T1000 (cell line): Measurements from ENCODE around the gene TP63.

ENCODE experiments used
- DNase-seq: peaks from one replicate; lab custom pipeline; 2025; ENCODE audit warnings: mixed read lengths; lab: John Stamatoyannopoulos, UW

The TP63 gene

DNA sequence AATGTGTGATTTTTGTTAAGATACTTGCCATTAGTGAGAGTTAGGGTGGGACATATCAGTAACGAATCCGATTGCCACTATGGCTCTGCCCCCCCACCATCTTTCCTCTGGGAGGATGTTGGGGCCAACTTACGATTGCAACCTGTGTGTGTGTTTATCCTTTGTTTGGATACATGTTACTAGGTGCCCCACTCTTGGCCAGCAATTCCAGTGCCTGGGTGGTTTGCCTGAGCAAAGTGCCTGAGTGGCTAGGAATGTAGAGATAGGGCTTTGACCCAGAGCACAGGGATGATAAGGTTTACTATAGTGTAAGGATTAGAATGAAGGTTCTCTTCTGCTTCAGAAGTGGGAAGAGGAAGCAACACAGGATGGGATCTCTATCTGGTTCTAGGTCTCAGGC lies 231.8 kb downstream of the TP63 start:
- DNase-seq, result no peak

DNA sequence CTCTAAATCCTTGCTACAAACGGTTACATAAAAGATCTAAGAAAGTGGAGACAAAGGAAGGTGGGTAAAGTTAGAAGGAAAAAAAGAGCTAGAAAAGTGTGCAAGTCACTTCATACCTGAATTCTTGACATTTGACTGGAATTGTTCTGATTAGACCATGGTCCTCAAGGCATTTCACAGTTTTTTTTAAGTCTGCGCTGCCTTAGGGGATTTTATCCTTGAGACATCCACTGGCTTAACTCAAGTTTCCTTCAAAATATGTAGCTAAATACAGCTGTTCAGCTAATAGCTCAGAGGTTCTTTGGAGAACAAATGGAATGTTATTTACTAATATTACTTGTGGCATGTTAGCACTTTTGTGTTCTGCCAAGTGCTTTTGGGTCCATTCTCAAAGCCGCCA lies 236.9 kb downstream of the TP63 start:
- DNase-seq, result no peak

DNA sequence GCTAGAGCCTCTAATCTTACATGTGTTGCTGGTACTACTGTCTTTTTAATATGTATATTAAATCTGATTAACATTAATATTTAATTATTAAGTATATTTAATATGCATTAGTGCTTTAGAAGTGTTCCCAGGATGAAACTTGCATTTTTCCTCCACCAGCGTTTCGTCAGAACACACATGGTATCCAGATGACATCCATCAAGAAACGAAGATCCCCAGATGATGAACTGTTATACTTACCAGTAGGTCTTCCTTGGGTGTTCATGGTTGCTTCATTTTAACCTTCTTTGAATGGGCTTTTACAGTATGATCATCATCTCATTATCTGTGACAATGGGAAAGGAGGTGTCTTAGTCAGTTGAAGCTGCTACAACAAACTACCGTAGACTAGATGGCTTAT lies 238.0 kb downstream of the TP63 start:
- DNase-seq, result no peak

DNA sequence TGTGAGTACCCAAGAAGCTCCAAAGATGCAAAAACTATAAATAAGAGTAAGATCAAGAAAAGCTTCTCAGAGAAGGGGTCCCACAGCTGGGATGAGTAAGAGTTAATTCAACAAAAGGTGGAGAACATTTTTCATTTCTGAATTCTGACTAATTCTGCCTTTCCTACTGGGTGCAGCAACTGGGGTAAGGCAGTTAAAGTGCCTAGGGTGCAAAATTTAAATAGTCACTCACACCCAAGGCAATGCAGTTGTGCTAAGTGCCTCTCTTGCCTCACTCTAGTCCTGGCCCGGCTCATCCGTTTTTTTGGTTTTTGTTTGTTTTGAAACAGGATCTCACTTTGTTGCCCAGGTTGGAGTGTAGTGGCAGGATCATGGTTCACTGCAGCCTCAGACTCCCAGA lies 240.2 kb downstream of the TP63 start:
- DNase-seq, result no peak

DNA sequence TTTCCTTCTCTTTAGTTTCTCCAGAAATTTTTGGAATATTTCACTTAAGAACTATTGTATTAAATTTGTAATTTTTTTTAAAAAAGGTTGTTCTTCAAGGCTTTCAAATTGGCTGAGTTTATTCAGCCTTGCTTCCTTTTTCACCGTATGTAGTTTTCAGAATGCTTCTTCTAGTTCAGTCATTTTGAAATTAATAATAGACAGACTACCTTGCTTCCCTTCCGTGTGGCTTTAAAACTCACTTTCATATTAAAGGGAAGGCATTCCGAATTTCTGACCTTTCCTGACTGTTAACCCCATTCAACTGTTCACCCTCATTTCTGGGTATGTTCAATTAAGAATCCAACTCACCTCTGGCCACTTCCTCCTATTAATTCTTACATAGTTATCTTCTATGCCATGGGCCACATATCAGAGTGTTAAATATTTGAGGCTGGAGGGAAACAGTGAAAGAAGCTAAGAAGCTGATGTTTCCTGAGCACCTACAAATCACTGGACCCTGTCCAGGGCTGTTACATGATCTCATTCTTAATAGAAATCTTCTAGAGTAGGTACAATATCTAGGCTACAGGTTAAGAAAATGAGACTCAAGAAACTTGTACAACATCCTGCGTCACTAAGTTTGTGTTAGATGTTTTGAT lies 252.0 kb downstream of the TP63 start:
- no peak for DNase-seq

DNA sequence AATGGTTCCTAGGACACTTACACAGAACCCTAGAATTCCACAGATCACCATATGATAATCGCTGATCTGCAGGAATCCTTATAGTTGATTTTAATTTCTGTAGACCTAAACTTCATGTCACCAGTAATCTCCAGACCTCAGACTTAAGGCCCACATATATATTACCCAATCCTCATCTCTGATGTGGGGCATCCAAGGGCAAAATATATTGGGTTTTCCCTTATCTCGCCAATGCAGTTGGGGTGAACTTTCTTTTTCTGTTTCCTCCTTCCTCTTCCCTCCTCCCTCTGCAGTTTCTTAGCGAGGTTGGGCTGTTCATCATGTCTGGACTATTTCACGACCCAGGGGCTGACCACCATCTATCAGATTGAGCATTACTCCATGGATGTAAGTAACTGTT lies 259.3 kb downstream of the TP63 start:
- no peak for DNase-seq

DNA sequence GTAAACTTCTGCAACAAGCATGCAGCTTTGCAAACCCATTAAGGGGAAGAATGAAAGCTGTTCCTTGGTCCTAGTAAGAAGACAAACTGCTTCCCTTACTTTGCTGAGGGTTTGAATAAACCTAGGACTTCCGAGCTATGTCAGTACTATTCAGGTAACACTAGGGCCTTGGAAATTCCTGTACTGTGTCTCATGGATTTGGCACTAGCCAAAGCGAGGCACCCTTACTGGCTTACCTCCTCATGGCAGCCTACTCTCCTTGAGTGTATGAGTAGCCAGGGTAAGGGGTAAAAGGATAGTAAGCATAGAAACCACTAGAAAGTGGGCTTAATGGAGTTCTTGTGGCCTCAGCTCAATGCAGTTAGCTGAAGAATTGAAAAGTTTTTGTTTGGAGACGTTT lies 265.3 kb downstream of the TP63 start:
- no peak for DNase-seq

DNA sequence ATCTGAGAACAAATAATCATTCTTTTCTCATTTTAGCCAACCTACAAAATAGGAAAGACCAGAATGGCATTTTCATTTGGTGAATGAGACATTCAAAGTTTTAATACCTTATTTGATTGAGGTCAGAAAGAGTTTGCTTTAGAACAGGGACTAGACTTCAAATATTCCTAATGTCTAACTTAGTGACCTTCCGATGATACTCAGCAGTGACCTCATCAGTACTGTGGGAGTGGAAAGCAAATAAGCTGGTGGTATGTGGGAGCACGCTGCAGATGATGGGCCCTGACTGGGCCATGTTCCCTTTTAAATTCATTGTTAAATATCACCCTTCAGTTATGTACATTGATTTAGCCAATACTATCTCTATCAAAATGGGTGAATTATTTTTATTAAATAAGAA lies 266.2 kb downstream of the TP63 start:
- DNase-seq, result no peak

DNA sequence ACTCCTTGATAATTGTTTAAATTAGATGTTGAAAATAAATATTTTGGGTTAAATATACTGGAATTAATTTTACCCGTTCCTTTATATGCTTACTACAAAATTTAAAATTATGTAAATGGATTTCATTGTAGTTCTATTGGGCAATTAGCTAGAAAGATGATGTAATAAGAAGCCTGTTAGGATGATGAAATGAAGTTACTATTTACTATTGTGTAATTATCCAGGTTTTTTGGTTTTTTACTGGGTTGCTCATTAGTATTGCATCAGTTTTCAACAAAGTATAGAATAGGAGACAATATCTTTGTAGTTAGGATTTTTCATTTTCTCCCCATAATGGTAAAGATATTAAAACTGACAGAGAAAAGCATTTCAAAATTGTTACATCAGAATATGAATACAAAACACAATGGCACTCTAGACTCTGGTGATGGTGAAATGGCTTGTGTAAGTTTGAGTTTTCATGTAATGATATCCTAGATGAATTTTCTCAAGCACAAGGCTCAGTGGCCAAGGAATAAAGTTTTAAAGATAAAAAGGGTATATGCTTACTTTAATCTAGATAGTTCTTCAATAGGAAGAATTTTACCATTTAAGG lies 267.5 kb downstream of the TP63 start:
- DNase-seq, result no peak

DNA sequence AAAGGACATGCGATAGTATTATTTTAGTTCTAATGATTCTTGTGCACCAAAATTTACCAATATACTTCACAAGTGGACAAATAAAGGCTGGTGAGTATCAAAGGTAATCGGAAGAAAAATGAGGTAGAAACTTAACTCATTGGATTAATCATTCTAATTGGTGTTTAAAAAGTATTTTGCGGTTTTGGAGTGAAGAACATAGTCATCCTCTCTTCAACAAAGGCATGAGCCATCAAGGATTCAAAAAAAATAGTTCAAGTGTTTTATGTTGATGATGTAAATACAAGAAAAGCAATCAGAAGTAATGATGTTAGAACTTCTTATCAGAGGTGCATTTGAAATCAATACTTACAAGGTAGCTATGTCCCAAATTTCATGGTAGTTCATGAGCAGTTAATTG lies 268.0 kb downstream of the TP63 start:
- no peak for DNase-seq

DNA sequence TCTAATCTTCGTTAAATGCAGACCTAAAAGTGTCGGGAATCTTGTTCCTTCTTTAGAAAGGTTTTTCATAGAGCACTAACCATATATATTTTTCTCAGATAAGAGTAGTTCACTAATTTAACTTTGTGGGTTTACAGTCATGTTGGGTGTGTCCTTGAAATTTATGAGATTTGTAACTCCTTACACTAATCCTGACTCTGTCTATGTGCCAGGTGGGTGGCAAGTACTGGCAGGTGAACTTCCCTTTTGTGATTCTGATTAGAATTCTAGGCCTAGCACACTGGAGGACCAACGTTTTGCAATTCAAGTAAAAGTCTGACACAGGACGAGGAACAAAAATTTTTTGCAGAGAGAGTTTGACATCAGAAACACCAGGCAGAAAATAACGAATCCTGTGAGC lies 269.4 kb downstream of the TP63 start:
- no peak for DNase-seq

DNA sequence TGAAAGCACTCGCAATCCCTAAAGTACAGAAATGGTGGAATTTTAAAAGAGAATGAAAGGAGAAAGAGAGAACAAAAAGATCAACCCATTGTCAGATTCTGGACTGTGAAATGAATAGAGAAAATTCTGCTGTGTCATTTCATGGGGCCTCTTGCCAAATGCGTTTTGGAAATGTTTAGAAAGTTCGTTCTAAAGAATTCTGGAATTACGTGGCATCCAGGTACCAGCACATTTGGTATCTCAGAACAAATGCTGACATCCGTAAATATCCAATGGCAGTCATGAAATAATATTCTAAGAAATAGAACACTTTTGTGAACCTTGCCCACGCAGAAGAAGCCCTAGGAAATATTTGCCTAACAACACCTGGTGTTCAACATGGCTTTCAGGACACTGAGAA lies 270.3 kb downstream of the TP63 start:
- DNase-seq, result no peak

DNA sequence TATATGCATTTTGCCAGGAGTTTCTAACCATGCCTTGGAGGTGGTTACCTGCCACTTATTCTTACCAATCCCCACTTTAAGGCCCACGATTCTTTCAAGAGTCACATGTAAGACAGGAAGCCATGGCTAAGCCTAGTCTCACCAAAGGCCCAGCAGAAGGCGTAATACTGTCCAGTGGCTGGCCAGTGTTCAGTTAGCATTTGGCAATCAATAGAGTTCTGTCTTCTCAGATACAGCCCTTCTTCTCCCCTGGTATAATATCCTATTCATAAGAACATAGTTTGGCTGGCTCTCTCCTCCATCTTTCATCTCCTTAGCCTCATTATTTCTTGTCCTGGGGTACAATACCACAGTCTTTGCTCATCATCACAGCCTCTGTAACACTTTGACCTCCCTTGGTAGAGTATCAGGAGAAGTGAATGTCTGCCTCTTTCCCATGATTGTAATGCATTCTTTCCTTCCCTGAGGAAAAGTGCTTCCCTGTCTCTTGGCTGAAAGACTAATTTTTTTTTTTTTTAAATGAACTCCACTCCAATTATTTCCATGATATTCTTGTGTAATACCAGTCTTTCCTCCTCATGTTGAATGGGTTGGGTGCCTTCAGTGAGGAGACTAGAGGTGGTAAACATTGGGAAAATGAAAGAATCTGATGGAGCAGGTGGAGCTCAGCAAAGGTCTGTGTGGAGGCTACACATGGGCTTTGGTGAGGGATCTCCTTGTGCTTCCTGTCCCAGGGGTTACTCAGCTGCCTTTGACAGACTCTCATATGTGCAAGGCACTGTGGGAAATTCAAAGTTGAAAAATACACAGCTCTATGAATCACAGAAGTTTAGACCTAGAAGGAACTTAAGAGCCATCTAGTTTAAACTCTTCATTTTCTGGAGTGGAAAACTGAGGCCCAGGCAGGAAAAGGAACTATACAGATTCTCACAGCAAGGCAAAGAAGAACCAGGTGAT lies 271.3 kb downstream of the TP63 start:
- no peak for DNase-seq

DNA sequence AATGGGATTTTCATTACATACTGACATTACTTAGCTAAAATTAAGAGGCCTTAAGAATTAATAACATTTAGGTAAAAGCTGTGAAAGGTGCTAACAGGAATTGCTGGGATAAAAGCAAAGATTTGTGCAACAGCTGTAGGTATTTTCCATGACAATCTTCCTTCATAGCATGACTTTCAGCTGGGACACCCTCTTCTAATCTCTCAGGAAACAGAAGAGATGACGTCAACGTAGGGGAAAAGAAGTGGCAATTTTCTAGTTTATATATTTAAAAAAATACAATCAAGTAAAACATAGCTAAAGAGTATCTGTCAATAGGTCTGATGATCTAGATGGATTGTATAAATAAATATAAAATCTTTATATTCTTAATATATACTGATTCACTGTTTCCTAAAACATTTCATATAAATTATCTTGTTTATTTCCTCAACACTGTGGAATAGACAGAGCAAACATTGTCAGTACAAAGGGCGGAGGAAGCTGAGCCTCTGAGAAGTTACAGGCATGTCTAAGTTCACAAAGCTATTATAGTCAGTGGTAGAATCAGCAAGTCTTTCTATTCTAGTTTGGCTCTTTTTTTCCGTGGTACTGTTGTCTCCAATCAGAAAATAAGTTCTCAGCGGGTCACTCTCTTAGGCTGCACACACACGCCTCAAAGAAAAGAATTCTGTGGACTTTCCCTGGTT lies 272.5 kb downstream of the TP63 start:
- no peak for DNase-seq

DNA sequence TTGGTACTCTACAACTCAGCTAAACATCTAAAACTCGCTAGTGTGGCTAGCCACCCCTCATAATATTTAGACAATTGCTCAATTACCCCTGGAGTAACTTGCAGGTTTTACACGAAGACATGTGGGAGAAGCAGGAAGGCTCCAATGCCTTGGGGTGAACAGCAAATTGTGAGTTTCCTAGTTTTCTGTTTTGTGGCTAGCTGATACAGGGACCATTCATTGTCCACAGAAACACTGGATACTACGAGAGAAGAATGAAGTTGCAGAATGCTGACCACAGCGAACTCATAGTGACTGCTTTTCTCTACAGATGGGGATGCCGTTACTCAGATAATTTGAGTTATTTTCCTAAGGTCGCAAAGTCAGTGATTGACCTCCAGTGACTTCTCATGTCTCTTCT lies 276.6 kb downstream of the TP63 start:
- no peak for DNase-seq

DNA sequence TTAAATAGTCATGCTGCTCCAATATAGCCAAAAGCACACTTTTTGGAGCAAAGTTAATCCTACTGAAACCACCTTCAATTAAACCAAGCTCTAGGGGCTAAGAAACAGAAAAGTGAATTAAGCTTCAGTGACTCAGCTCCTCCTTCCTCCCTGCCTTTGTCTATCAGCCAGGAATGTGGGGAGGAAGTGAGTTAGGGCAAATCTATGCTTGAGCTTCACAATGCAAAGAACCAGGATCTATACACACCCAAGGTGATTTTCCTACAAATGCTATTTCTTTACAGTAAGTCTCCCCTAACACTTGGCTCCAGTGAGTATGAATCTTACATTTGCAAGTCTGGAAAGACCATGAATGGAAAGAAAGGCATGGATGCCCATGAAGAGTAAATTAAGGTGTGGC lies 277.5 kb downstream of the TP63 start:
- DNase-seq, result no peak

DNA sequence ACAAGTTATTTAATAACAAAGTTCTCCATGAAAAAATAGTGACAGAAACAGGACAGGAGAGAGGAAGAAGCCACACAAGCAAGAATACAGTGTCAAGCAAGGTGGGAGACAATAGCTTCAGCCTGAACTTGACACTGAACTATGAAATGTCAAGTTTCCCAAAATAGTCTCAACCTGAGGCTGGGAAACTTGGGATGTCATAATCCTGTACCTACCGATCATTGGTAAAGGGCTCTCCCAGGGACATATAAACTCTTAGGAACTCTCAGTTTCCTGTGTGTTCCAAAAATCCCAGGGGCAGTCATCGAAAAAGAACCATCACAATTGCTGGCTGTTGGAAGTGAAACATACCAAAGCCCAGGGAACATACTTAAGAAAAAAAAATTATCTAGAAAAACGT lies 277.9 kb downstream of the TP63 start:
- no peak for DNase-seq

DNA sequence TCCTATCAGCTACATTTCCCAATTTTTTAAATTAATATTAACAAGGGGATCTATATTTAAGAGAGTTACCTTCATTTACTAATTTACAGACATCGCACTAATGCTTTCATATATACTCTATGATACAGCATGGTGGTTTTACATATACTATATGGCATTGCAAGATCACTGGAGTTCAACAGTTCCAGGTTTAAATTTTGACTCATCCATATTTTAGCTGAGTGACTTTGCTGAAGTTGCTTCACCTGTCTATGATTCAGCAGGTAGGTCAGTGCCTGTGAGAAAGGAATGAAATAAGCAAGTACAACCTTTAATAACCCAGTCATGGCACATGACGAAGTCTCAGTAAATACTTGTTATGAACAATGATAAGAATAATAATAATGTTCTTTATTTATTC lies 278.4 kb downstream of the TP63 start:
- no peak for DNase-seq

DNA sequence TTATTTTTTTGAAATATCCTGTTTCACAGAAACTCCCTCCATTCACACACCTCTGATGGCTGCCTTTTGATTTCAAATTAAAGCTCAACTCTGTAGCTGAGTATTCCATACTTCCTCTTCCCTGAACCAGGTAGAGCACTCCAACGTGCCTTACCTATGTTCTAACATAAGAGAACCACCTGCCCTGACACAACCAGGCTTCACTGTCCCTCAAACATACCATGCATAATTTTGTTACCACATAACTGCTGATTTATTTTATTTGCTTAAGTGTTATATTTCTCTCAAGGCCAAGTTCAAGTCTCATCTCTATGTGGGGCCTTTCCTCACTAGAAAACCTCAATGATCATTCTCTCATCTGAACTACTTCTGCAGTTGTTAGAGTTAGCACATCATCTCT lies 279.8 kb downstream of the TP63 start:
- no peak for DNase-seq

DNA sequence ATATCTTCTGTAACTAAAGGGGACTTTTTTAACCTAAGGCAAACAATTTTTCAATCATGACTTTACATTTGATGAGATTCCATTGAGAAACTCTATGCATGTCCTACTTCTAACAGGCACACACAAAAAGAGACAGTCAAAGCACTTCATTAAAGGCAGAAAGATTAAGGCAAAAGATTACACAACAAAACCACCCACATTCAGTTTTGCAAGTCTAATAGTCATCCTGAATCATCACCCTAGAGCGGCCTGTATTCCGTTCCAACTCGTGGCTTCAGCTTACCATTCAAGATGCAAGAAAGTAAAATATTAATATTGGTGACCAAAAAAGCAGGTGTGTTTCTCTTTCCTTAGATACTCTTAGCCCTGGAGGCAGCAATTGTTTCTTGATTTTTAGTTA lies 283.6 kb downstream of the TP63 start:
- peak; percentile 40 for DNase-seq

DNA sequence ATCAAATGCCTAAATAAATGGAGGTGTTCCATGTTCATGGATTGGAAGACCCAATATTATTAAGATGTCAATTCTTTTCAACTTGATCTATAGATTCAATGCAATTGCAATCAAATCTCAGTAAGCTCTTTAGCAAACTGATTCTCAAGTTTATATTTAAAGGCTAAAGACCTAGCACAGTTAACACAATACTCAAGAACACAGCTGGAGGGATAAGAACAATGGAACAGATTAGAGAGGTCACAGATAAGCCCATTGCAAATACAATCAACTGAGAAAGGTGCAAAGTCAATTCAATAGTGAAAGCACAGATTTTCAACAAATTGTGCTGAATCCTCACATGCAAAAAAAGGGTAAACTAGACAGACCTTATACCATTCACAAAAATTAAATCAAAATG lies 290.6 kb downstream of the TP63 start:
- no peak for DNase-seq
